A549 (cell line): ENCODE data around the gene KRTAP19-6. TPM values are rescaled to one million over a fixed set of nuclear protein-coding genes. Genes with fewer than 3 reads are reported as not detected.

Experiments used
- ATAC-seq, 2 experiments: fragments of 200-7000 bp in 1 of 2; fragments of >200 bp in 1 of 2; cut with Nextera tagmentation in 1 of 2; cut with Tn5 transposase in 1 of 2; 3 replicates each; pipeline versions ENCODE4 v1.8.0 to v1.9.1; 2018 to 2020; ENCODE audit warnings: mild to moderate bottlenecking in 1 of 2, moderate library complexity in 1 of 2
- CTCF ChIA-PET: fragments of 300-600 bp; sonication (Branson Sonifier 250); formaldehyde crosslinking; extraction: SDS; loops from one replicate; lab custom pipeline; 2021; ENCODE audit warnings: antibody characterized with exemption, inconsistent platforms; lab: Yijun Ruan, JAX
- POLR2A ChIA-PET: fragments of 350-600 bp; formaldehyde crosslinking; extraction: SDS; loops from one replicate; lab custom pipeline; 2021; ENCODE audit warnings: antibody characterized with exemption, inconsistent platforms; lab: Yijun Ruan, JAX
- DNase-seq, 2 experiments: peaks; one replicate each; pipeline versions ENCODE4 v3.0.0 to v3.0.0-alpha.2; 2011 to 2016; ENCODE audit warnings: low read depth in 1 of 2, low spot score in 1 of 2
- FAIRE-seq: peaks from 2 replicates; lab custom pipeline; 2011; peaks lifted over from hg19 to GRCh38; lab: Jason Lieb, UNC
- H3K27ac ChIP-seq, 2 experiments: fragments of >200 bp; sonication (Bioruptor Twin); formaldehyde crosslinking; 3 replicates each; pipeline ENCODE4 v1.5.1; 2016 to 2017
- H3K4me1 ChIP-seq: fragments of >200 bp; sonication (Bioruptor Twin); formaldehyde crosslinking; 3 replicates; pipeline ENCODE4 v1.6.1; 2016
- H3K4me2 ChIP-seq: fragments of >200 bp; sonication (Bioruptor Twin); formaldehyde crosslinking; 3 replicates; pipeline ENCODE4 v1.6.1; 2016
- H3K4me3 ChIP-seq: fragments of >200 bp; sonication (Bioruptor Twin); formaldehyde crosslinking; 3 replicates; pipeline ENCODE4 v1.5.1; 2016
- H3K9me3 ChIP-seq: fragments of >200 bp; sonication (Bioruptor Twin); formaldehyde crosslinking; 3 replicates; pipeline ENCODE4 v1.6.1; 2016
- ATOH8 ChIP-seq: fragments of 250-450 bp; sonication (Bioruptor Pico); IDR thresholded peaks from 2 replicates; pipeline ENCODE4 v1.5.0; 2020; ENCODE audit warnings: low read depth, mild to moderate bottlenecking, moderate library complexity
- WGBS: methylation state at CpG from one replicate; pipeline ENCODE4 v1.1.6; 2017; ENCODE audit errors: missing lambda C conversion rate; 5-methylcytosine and 5-hydroxymethylcytosine counted together
- polyA plus RNA-seq, 4 experiments: library from polyadenylated mRNA; depleted of rRNA in 3 of 4; stranded (reverse); fragments of >200 nt; fragmentation: RNase III in 1 of 4; extraction: RNeasy Plus Mini Kit Qiagen cat#74134 plus additional on column Dnase treatment in 1 of 4; gene quantifications; 2 replicates in 3 of 4; 3 replicates in 1 of 4; pipeline ENCODE4 v1.2.3, GENCODE V29; 2011 to 2017
- small RNA-seq, 6 experiments: library from RNA; depleted of rRNA; stranded (forward); fragments of <200 nt; gene quantifications; one replicate each; pipeline ENCODE3, GENCODE V24; 2012

Gene KRTAP19-6
- polyA plus RNA-seq, 2 of the 4 experiments (the other 2 are of a cell fraction): not detected

GRCh38 chr21:30491963-30492428 lies 49.7 kb downstream of the KRTAP19-6 start, which contains the start of gene KRTAP19-3:
Gene KRTAP19-3 (minus strand): TSS chr21:30492013. CDS start chr21:30491957, 56 bp downstream.
- no peak within 1 kb of the TSS for H3K4me3 ChIP-seq
- CTCF ChIA-PET: no interaction called here
- no peak within 1 kb of the TSS for H3K4me2 ChIP-seq
- POLR2A ChIA-PET: no interaction called here
- FAIRE-seq: no peak
- no peak for ATAC-seq
- 18% methylated on average over 2 of the region's 2 CpGs for WGBS
- no peak for DNase-seq
- no peak within 1 kb of the TSS for H3K27ac ChIP-seq
- no peaks in the 10 kb centered on the region for H3K9me3 ChIP-seq
- H3K4me1 ChIP-seq: no peaks in the 10 kb centered on the region
- TF ChIP-seq ATOH8 (CRISPR knock-in tag): no peak

Small RNA genes within 50 kb of the gene (small RNA-seq; reads per million reads assigned to genes)
- gene AP000567.1: 0 reads per million in 6 experiments
- gene KRTAP19-10P: 0 reads per million in 6 experiments
- gene KRTAP19-11P: 0 reads per million in 6 experiments
- 0 reads per million in 6 experiments for gene KRTAP19-9P
- 0 reads per million in 6 experiments for gene KRTAP22-2

Other genes starting within 250 kb of the KRTAP19-6 start
- not detected in 2 replicates for gene KRTAP26-1, start 221.5 kb downstream of the KRTAP19-6 start, polyA plus RNA-seq (2011; rRNA removed)
- gene KRTAP26-1, start 221.5 kb downstream of the KRTAP19-6 start, polyA plus RNA-seq (2017; fragmentation: RNase III; extraction: RNeasy Plus Mini Kit Qiagen cat#74134 plus additional on column Dnase treatment): not detected in 3 replicates
- not detected in 2 replicates for gene KRTAP27-1, start 204.2 kb downstream of the KRTAP19-6 start, polyA plus RNA-seq (2011; rRNA removed)
- not detected in 3 replicates for gene KRTAP27-1, start 204.2 kb downstream of the KRTAP19-6 start, polyA plus RNA-seq (2017; fragmentation: RNase III; extraction: RNeasy Plus Mini Kit Qiagen cat#74134 plus additional on column Dnase treatment)
- gene KRTAP23-1, start 193.3 kb downstream of the KRTAP19-6 start, polyA plus RNA-seq (2011; rRNA removed): not detected in 2 replicates
- gene KRTAP23-1, start 193.3 kb downstream of the KRTAP19-6 start, polyA plus RNA-seq (2017; fragmentation: RNase III; extraction: RNeasy Plus Mini Kit Qiagen cat#74134 plus additional on column Dnase treatment): not detected in 3 replicates
- gene KRTAP13-2, start 169.6 kb downstream of the KRTAP19-6 start, polyA plus RNA-seq (2011; rRNA removed): not detected in 2 replicates
- not detected in 3 replicates for gene KRTAP13-2, start 169.6 kb downstream of the KRTAP19-6 start, polyA plus RNA-seq (2017; fragmentation: RNase III; extraction: RNeasy Plus Mini Kit Qiagen cat#74134 plus additional on column Dnase treatment)
- not detected in 2 replicates for gene KRTAP13-1, start 145.8 kb downstream of the KRTAP19-6 start, polyA plus RNA-seq (2011; rRNA removed)
- gene KRTAP13-1, start 145.8 kb downstream of the KRTAP19-6 start, polyA plus RNA-seq (2017; fragmentation: RNase III; extraction: RNeasy Plus Mini Kit Qiagen cat#74134 plus additional on column Dnase treatment): not detected in 3 replicates
- gene KRTAP13-3, start 115.9 kb downstream of the KRTAP19-6 start, polyA plus RNA-seq (2011; rRNA removed): not detected in 2 replicates
- not detected in 3 replicates for gene KRTAP13-3, start 115.9 kb downstream of the KRTAP19-6 start, polyA plus RNA-seq (2017; fragmentation: RNase III; extraction: RNeasy Plus Mini Kit Qiagen cat#74134 plus additional on column Dnase treatment)
- gene KRTAP13-4, start 111.6 kb downstream of the KRTAP19-6 start, polyA plus RNA-seq (2011; rRNA removed): not detected in 2 replicates
- not detected in 3 replicates for gene KRTAP13-4, start 111.6 kb downstream of the KRTAP19-6 start, polyA plus RNA-seq (2017; fragmentation: RNase III; extraction: RNeasy Plus Mini Kit Qiagen cat#74134 plus additional on column Dnase treatment)
- not detected in 2 replicates for gene KRTAP15-1, start 101.6 kb downstream of the KRTAP19-6 start, polyA plus RNA-seq (2011; rRNA removed)
- not detected in 3 replicates for gene KRTAP15-1, start 101.6 kb downstream of the KRTAP19-6 start, polyA plus RNA-seq (2017; fragmentation: RNase III; extraction: RNeasy Plus Mini Kit Qiagen cat#74134 plus additional on column Dnase treatment)
- not detected in 2 replicates for gene KRTAP19-1, start 61.5 kb downstream of the KRTAP19-6 start, polyA plus RNA-seq (2011; rRNA removed)
- gene KRTAP19-1, start 61.5 kb downstream of the KRTAP19-6 start, polyA plus RNA-seq (2017; fragmentation: RNase III; extraction: RNeasy Plus Mini Kit Qiagen cat#74134 plus additional on column Dnase treatment): not detected in 3 replicates
- not detected in 2 replicates for gene KRTAP19-2, start 54.4 kb downstream of the KRTAP19-6 start, polyA plus RNA-seq (2011; rRNA removed)
- not detected in 3 replicates for gene KRTAP19-2, start 54.4 kb downstream of the KRTAP19-6 start, polyA plus RNA-seq (2017; fragmentation: RNase III; extraction: RNeasy Plus Mini Kit Qiagen cat#74134 plus additional on column Dnase treatment)
- not detected in 2 replicates for gene KRTAP19-3, start 49.9 kb downstream of the KRTAP19-6 start, polyA plus RNA-seq (2011; rRNA removed)
- gene KRTAP19-3, start 49.9 kb downstream of the KRTAP19-6 start, polyA plus RNA-seq (2017; fragmentation: RNase III; extraction: RNeasy Plus Mini Kit Qiagen cat#74134 plus additional on column Dnase treatment): not detected in 3 replicates
- not detected in 2 replicates for gene KRTAP19-4, start 44.7 kb downstream of the KRTAP19-6 start, polyA plus RNA-seq (2011; rRNA removed)
- not detected in 3 replicates for gene KRTAP19-4, start 44.7 kb downstream of the KRTAP19-6 start, polyA plus RNA-seq (2017; fragmentation: RNase III; extraction: RNeasy Plus Mini Kit Qiagen cat#74134 plus additional on column Dnase treatment)
- not detected in 2 replicates for gene KRTAP19-5, start 39.7 kb downstream of the KRTAP19-6 start, polyA plus RNA-seq (2011; rRNA removed)
- gene KRTAP19-5, start 39.7 kb downstream of the KRTAP19-6 start, polyA plus RNA-seq (2017; fragmentation: RNase III; extraction: RNeasy Plus Mini Kit Qiagen cat#74134 plus additional on column Dnase treatment): not detected in 3 replicates
- not detected in 2 replicates for gene KRTAP19-7, start 19.4 kb upstream of the KRTAP19-6 start, polyA plus RNA-seq (2011; rRNA removed)
- gene KRTAP19-7, start 19.4 kb upstream of the KRTAP19-6 start, polyA plus RNA-seq (2017; fragmentation: RNase III; extraction: RNeasy Plus Mini Kit Qiagen cat#74134 plus additional on column Dnase treatment): not detected in 3 replicates
- not detected in 2 replicates for gene KRTAP22-2, start 48.5 kb upstream of the KRTAP19-6 start, polyA plus RNA-seq (2011; rRNA removed)
- gene KRTAP22-2, start 48.5 kb upstream of the KRTAP19-6 start, polyA plus RNA-seq (2017; fragmentation: RNase III; extraction: RNeasy Plus Mini Kit Qiagen cat#74134 plus additional on column Dnase treatment): not detected in 3 replicates
- not detected in 2 replicates for gene KRTAP6-3, start 50.6 kb upstream of the KRTAP19-6 start, polyA plus RNA-seq (2011; rRNA removed)
- gene KRTAP6-3, start 50.6 kb upstream of the KRTAP19-6 start, polyA plus RNA-seq (2017; fragmentation: RNase III; extraction: RNeasy Plus Mini Kit Qiagen cat#74134 plus additional on column Dnase treatment): not detected in 3 replicates
- gene KRTAP6-2, start 57.0 kb upstream of the KRTAP19-6 start, polyA plus RNA-seq (2011; rRNA removed): not detected in 2 replicates
- gene KRTAP6-2, start 57.0 kb upstream of the KRTAP19-6 start, polyA plus RNA-seq (2017; fragmentation: RNase III; extraction: RNeasy Plus Mini Kit Qiagen cat#74134 plus additional on column Dnase treatment): not detected in 3 replicates
- gene KRTAP22-1, start 59.2 kb upstream of the KRTAP19-6 start, polyA plus RNA-seq (2011; rRNA removed): not detected in 2 replicates
- not detected in 3 replicates for gene KRTAP22-1, start 59.2 kb upstream of the KRTAP19-6 start, polyA plus RNA-seq (2017; fragmentation: RNase III; extraction: RNeasy Plus Mini Kit Qiagen cat#74134 plus additional on column Dnase treatment)
- not detected in 2 replicates for gene KRTAP6-1, start 72.1 kb upstream of the KRTAP19-6 start, polyA plus RNA-seq (2011; rRNA removed)
- gene KRTAP6-1, start 72.1 kb upstream of the KRTAP19-6 start, polyA plus RNA-seq (2017; fragmentation: RNase III; extraction: RNeasy Plus Mini Kit Qiagen cat#74134 plus additional on column Dnase treatment): not detected in 3 replicates
- not detected in 2 replicates for gene KRTAP20-1, start 74.6 kb upstream of the KRTAP19-6 start, polyA plus RNA-seq (2011; rRNA removed)
- not detected in 3 replicates for gene KRTAP20-1, start 74.6 kb upstream of the KRTAP19-6 start, polyA plus RNA-seq (2017; fragmentation: RNase III; extraction: RNeasy Plus Mini Kit Qiagen cat#74134 plus additional on column Dnase treatment)
- not detected in 2 replicates for gene KRTAP20-4, start 78.8 kb upstream of the KRTAP19-6 start, polyA plus RNA-seq (2011; rRNA removed)
- gene KRTAP20-4, start 78.8 kb upstream of the KRTAP19-6 start, polyA plus RNA-seq (2017; fragmentation: RNase III; extraction: RNeasy Plus Mini Kit Qiagen cat#74134 plus additional on column Dnase treatment): not detected in 3 replicates
- gene KRTAP20-2, start 93.3 kb upstream of the KRTAP19-6 start, polyA plus RNA-seq (2011; rRNA removed): not detected in 2 replicates
- gene KRTAP20-2, start 93.3 kb upstream of the KRTAP19-6 start, polyA plus RNA-seq (2017; fragmentation: RNase III; extraction: RNeasy Plus Mini Kit Qiagen cat#74134 plus additional on column Dnase treatment): not detected in 3 replicates
- not detected in 2 replicates for gene KRTAP20-3, start 101.0 kb upstream of the KRTAP19-6 start, polyA plus RNA-seq (2011; rRNA removed)
- gene KRTAP20-3, start 101.0 kb upstream of the KRTAP19-6 start, polyA plus RNA-seq (2017; fragmentation: RNase III; extraction: RNeasy Plus Mini Kit Qiagen cat#74134 plus additional on column Dnase treatment): not detected in 3 replicates
- not detected in 2 replicates for gene KRTAP21-3, start 176.9 kb upstream of the KRTAP19-6 start, polyA plus RNA-seq (2011; rRNA removed)
- gene KRTAP21-3, start 176.9 kb upstream of the KRTAP19-6 start, polyA plus RNA-seq (2017; fragmentation: RNase III; extraction: RNeasy Plus Mini Kit Qiagen cat#74134 plus additional on column Dnase treatment): not detected in 3 replicates
- gene KRTAP21-2, start 205.4 kb upstream of the KRTAP19-6 start, polyA plus RNA-seq (2011; rRNA removed): not detected in 2 replicates
- gene KRTAP21-2, start 205.4 kb upstream of the KRTAP19-6 start, polyA plus RNA-seq (2017; fragmentation: RNase III; extraction: RNeasy Plus Mini Kit Qiagen cat#74134 plus additional on column Dnase treatment): not detected in 3 replicates
- not detected in 2 replicates for gene KRTAP21-1, start 213.6 kb upstream of the KRTAP19-6 start, polyA plus RNA-seq (2011; rRNA removed)
- gene KRTAP21-1, start 213.6 kb upstream of the KRTAP19-6 start, polyA plus RNA-seq (2017; fragmentation: RNase III; extraction: RNeasy Plus Mini Kit Qiagen cat#74134 plus additional on column Dnase treatment): not detected in 3 replicates